ENCODE measurements around the gene ADPRHL1.
"Not testable (repeated sequence)": the region's sequence is repeated elsewhere in the genome, so short reads cannot be mapped to it uniquely, and the experiment has no call there.

ADPRHL1 gene

DNA sequence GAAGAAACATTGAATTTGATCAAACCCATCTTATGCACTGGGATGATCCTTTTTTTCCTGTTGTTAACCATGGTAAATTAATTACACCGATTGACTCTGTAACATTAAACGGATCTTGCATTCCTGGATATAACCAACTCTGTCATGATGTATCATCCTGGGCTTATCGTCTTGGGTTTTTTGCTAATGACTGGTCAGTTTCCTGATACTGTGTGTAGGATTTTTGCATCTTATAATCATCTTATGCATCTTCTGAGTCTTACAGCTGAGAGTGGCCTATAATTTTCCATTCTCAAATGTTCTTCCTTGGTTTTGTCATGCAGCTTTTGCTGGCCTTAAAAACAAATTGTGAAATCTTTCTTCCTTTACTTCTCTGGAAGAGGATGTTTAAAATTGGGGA, 24.4 kb upstream of the ADPRHL1 start:
- DNase-seq = no peak

GRCh38 chr13:113476811-113477210, 23.5 kb upstream of the ADPRHL1 start:
- DNase-seq = no peak

- DNase-seq = no peak
Observed at GRCh38 chr13:113475911-113476310, 22.6 kb upstream of the ADPRHL1 start.

GRCh38 chr13:113475280-113475679, 22.0 kb upstream of the ADPRHL1 start:
- DNase-seq = no peak

DNA sequence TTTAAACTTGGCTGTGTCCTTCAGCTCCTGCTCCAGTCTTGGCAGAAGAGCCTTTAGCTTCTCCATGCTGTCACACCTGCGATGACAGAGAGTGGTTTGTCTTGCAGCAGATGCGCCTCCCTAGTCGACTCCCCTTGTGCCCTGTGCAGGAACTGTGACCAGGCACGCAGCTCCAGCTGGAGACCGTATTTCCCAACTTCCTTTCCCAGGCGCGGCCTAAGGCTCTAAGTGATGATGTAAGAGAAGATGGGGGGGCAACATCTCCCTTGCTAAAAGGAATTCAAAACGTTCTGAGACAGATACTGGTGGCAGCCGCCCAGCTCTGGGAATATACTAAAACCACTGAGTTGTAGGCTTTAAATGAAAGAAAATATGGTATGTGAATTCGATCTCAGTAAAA, 20.9 kb upstream of the ADPRHL1 start:
- DNase-seq = peak in 1 of 2 donors; percentile 51

DNA sequence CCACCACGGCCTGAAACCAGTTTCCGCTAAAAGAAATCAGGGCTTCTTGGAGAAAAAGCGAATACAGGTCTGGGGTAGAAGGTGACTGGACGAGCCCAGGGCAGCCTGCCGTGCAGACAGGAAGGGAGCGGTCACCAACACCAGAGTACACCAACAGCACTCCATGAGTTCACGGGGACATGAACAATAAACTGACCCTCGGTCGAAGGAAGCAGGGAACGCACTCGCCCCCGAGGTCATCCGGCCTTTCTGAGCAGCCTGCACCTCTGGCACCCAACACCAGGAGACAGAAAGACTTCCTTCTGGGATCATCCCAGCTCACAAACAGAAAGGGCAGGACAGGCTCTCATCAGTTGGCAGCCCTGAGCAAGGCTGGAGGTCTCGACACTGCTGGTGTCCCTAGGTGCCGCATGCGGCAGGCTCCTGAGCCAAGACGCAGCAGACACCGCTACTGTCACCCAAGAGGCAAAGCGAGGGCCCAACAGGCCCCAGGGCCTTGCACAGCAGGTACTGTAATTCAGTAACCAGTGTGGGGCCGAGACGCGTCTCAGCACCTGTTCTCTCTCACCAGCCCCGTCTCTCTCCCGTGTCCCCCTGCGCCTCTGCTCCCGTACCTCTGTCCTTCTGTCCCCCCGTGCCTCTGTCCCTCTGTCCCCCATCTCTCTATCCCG, 19.2 kb upstream of the ADPRHL1 start:
- DNase-seq = no peak

- no peak for DNase-seq
Observed at GRCh38 chr13:113471844-113472243, 18.6 kb upstream of the ADPRHL1 start.

GRCh38 chr13:113470635-113471163, 17.4 kb upstream of the ADPRHL1 start:
- DNase-seq = not testable (repeated sequence)

GRCh38 chr13:113470073-113470472, 16.8 kb upstream of the ADPRHL1 start:
- DNase-seq = no peak

- DNase-seq = no peak
Observed at GRCh38 chr13:113469582-113469981, 16.3 kb upstream of the ADPRHL1 start.

- DNase-seq = no peak
Observed at GRCh38 chr13:113468472-113469201, 15.3 kb upstream of the ADPRHL1 start.

GRCh38 chr13:113468029-113468428, 14.7 kb upstream of the ADPRHL1 start:
- DNase-seq = no peak

DNA sequence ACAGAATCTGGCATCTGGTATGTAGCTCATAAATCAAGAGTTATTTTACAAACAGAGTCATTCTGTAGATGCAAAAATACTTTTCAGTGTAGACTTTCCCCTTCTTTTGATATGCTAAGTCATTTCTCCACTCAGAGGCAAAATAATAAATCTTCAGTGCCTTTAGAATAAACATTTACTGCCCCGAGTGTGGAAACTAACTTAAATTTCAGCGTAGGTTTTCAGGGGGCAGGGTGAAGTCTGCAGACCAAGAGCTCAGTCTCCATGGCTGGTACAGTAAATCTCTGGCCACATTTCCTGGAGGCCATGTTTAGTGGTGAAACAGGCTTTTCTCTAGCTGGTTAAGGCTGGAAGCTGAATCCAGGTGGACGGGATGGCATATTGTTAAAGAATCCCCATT, 13.1 kb upstream of the ADPRHL1 start:
- no peak for DNase-seq

DNA sequence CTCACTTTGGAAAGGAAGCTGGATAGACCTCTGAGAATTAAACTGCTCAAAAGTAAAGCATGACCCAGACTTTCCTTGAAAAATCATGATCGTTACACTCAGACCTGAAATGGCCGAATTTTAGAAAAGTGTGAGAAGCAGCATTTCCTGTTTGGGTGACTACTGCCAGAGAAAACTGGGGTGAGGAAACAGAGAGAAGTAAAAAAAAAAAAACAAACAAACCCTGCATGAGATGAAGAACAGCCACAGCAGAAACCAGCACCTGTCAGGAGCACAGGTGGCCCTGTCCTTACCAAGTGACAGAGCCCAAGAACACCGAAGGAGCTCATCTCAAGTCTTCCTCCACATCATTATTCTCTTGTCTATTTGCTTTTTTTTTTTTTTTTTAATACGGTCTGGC, 12.0 kb upstream of the ADPRHL1 start:
- DNase-seq = no peak

- DNase-seq = no peak
Observed at GRCh38 chr13:113464476-113464875, 11.2 kb upstream of the ADPRHL1 start.

DNA sequence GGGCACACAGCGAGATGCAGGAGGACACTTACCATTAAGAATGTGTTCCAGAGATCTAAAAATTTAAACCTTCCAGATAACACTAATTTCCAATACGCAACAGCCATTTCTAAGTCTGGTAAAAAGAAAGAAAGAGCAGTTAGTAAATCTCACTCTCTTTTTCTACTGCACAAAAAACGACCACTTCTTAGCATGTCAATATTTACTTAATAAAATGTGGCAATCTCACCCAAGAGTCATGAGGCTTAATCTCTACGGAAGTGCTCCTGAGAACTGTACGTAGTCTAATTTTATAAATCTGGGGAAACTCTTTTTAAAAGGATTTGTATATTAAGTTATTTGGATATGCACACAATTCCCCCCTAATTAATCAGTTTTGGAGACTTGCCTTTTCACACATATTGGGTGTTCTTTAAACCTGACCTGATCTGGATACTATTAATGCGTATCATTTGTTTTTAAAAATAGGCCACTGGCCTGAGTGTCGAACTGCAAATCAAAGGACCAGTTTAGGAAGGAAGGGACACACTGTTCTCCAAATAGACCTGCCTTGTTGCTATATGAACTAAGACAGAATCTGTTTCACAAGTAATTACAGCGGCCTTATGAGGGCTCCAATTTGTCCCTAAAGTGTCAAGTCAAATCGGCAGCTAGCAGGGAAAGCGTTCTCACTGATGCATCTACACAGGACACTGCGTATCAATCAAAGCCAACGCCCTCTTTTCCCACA, 7.9 kb upstream of the ADPRHL1 start:
- no peak for DNase-seq

GRCh38 chr13:113460599-113460998, 7.3 kb upstream of the ADPRHL1 start:
- DNase-seq = no peak

GRCh38 chr13:113460064-113460555, 6.8 kb upstream of the ADPRHL1 start:
- DNase-seq = no peak

- no peak for DNase-seq
Observed at GRCh38 chr13:113458253-113459065, 5.2 kb upstream of the ADPRHL1 start.

- DNase-seq = no peak
Observed at GRCh38 chr13:113457510-113457909, 4.2 kb upstream of the ADPRHL1 start.

DNA sequence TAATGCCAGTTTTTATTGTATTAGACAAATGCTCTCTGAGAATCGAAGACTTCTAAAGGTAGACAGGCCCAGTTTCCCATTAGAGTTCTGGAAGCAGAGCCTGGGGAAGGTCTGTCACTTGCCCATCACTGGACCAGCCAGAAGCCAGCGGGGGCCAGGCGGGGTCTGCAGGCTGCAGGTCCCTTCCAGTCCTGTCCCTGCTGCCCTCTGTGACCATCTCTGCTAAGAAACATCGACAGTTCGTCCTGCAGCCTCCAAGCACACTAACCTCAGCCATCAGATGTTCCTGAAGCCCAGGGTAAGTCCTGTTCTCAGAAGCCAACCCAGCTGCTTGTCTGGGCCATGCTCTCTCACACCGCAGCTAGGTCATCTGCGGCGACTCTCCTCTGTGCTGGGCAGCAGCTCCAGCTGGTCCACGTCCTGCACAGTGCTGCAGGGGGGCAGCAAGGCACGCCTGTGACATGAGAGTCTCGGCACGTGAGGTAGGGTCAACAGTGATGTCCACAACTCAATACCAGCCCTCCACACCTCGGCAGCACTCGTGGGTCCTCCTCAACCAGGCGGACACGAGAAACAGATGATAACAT, 2.9 kb upstream of the ADPRHL1 start:
- no peak for DNase-seq

DNA sequence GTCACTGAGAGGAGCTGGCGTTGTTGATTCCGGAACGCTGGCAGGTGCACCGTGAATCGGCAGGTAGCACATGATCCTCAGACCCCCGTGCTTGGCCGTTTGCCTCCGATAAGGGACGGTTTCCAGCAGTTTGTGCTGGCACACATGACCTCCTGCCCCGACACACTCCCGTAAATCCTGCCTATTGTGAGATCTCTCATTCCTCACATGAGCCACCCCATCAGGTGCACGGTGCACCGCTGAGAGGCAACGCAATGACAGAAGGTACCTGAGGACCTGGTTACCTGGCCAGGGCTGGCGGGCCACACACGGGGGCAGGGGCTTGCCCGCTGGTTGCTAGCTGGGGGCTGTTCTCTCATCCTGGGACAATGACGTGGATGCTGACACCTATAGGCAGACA, 2.1 kb upstream of the ADPRHL1 start:
- DNase-seq = no peak

Data from CD4-positive, alpha-beta T cell treated with Interleukin-4 for 1 hour (primary cell).